SU-DHL-6 (cell line): ENCODE results near the gene IFIT5.

Source experiments
- H2AFZ ChIP-seq: fragments of 200-600 bp; sonication (generic); 2 replicates; pipeline ENCODE4 v1.6.1; 2014; ENCODE audit warnings: low read depth, mild to moderate bottlenecking, moderate library complexity, mixed read lengths, antibody characterized with exemption, low read length; ENCODE audit not compliant: severe bottlenecking
- H3F3A ChIP-seq: fragments of 200-600 bp; shearing (Covaris generic); 2 replicates; pipeline ENCODE4 v1.6.0; 2016; ENCODE audit warnings: antibody characterized with exemption, mild to moderate bottlenecking; ENCODE audit not compliant: insufficient read depth
- H3K27ac ChIP-seq: fragments of 200-600 bp; sonication (generic); 2 replicates; pipeline ENCODE4 v1.5.1; 2016; ENCODE audit warnings: low read depth, mild to moderate bottlenecking, low read length, moderate library complexity, mixed read lengths
- H3K27me3 ChIP-seq: fragments of 200-600 bp; sonication (generic), shearing (Covaris generic); 2 replicates; pipeline ENCODE4 v1.6.0; 2014; ENCODE audit warnings: mild to moderate bottlenecking, low read length
- H3K36me3 ChIP-seq: fragments of 200-600 bp; sonication (generic); 2 replicates; pipeline ENCODE4 v1.6.1; 2014; ENCODE audit warnings: mild to moderate bottlenecking, low read length, mixed read lengths
- H3K4me2 ChIP-seq: fragments of 300-600, 200-600 bp; shearing (Covaris generic), sonication (generic); 2 replicates; pipeline ENCODE4 v1.6.0; 2014; ENCODE audit warnings: low read length, low read depth, mild to moderate bottlenecking; ENCODE audit not compliant: poor library complexity, severe bottlenecking
- H3K4me3 ChIP-seq: fragments of 200-600 bp; sonication (generic); 2 replicates; pipeline ENCODE4 v1.5.1; 2014; ENCODE audit warnings: antibody characterized with exemption, low read length, mild to moderate bottlenecking, mixed read lengths; ENCODE audit not compliant: insufficient read depth, poor library complexity, severe bottlenecking
- H3K79me2 ChIP-seq: fragments of 200-600 bp; sonication (generic); 2 replicates; pipeline ENCODE4 v1.6.1; 2014; ENCODE audit warnings: mild to moderate bottlenecking, low read length, moderate library complexity; ENCODE audit not compliant: insufficient read depth
- H3K9ac ChIP-seq: fragments of 200-600 bp; sonication (generic); 2 replicates; pipeline ENCODE4 v1.7.0; 2014; ENCODE audit warnings: mild to moderate bottlenecking, low read length
- H3K9me2 ChIP-seq: fragments of 200-600 bp; sonication (generic); replicated peaks from 2 replicates; pipeline ENCODE4 v1.6.1; 2014; ENCODE audit warnings: low read length; ENCODE audit not compliant: insufficient read depth
- H3K9me3 ChIP-seq: fragments of 200-600 bp; sonication (generic); 2 replicates; pipeline ENCODE4 v1.6.1; 2014; ENCODE audit warnings: low read length, mixed read lengths; ENCODE audit not compliant: insufficient read depth
- H4K20me1 ChIP-seq: fragments of 200-600 bp; sonication (generic); 2 replicates; pipeline ENCODE4 v1.6.1; 2014; ENCODE audit warnings: low read depth, mild to moderate bottlenecking, antibody characterized with exemption, low read length, moderate library complexity, mixed read lengths
- CTCF ChIP-seq: fragments of 200-600 bp; sonication (generic); IDR thresholded peaks from one replicate; pipeline ENCODE4 v1.5.1; 2017; ENCODE audit warnings: antibody characterized with exemption, mild to moderate bottlenecking, low read length, moderate library complexity; ENCODE audit not compliant: insufficient read depth, poor library complexity, severe bottlenecking
- EZH2phosphoT487 ChIP-seq: fragments of 200-600 bp; sonication (generic), shearing (Covaris generic); conservative IDR thresholded peaks from 2 replicates; pipeline ENCODE4 v1.6.1; 2018; ENCODE audit warnings: mild to moderate bottlenecking, antibody characterized with exemption, low read length, moderate library complexity, mixed read lengths

Gene IFIT5

DNA sequence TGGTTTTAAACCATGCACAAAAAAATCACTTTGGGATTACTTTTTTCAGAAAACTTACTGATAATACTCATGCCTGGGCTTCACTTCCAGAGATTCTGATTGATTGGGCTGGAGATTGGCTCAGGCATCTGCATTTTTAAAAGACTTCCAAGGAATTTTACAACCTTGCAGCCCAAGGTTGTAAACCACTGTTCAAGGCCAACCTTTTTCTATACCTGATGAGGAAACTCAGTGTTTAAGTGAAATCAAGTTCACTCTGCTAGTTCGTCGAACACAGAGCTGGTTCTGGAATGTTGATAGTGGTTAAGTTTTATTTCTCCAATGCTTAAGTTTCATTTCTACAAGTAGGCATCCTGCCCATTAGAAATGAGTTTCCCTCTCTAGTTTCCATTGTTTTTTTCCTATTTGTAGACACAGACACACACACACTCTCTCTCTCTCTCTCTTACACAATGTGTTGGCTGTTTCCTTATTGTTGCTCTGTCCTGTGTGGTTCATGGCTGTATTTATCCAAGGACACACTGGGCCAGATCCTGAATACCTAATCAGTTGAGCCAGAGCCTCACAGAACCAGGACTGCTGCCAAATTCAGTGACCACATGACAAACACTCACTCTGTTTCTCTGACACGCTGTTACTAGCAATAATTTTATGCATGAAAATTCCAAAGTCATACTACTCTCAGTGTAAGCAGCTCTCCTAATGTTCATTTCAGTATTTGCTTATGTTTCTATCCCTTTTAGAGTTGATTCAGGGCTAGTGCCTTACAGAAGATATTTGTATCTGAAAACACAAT lies 40.3 kb upstream of the IFIT5 start:
- no peaks in the 10 kb centered on the region for H3K9me3 ChIP-seq
- H3K36me3 ChIP-seq = no peaks in the 10 kb centered on the region
- no peak overlapping the region for H3K4me2 ChIP-seq
- H4K20me1 ChIP-seq = no peaks in the 10 kb centered on the region
- H3K27me3 ChIP-seq = no peaks in the 10 kb centered on the region
- H2AFZ ChIP-seq = no peak overlapping the region
- no peaks in the 10 kb centered on the region for H3F3A ChIP-seq
- H3K4me3 ChIP-seq = no peak overlapping the region
- no peak overlapping the region for H3K9ac ChIP-seq
- TF ChIP-seq CTCF (no peak), EZH2phosphoT487 (no peak)
- H3K27ac ChIP-seq = no peak overlapping the region
- no peaks in the 10 kb centered on the region for H3K9me2 ChIP-seq
- no peaks in the 10 kb centered on the region for H3K79me2 ChIP-seq

- no peaks in the 10 kb centered on the region for H3K36me3 ChIP-seq
- no peak overlapping the region for H3K4me3 ChIP-seq
- no peak for TF ChIP-seq EZH2phosphoT487
- TF ChIP-seq CTCF = no peak
- no peak overlapping the region for H2AFZ ChIP-seq
- no peaks in the 10 kb centered on the region for H3K79me2 ChIP-seq
- no peaks in the 10 kb centered on the region for H3K9me3 ChIP-seq
- H3K9me2 ChIP-seq = no peaks in the 10 kb centered on the region
- H3K27ac ChIP-seq = no peak overlapping the region
- H3K9ac ChIP-seq = no peak overlapping the region
- no peaks in the 10 kb centered on the region for H4K20me1 ChIP-seq
- no peaks in the 10 kb centered on the region for H3F3A ChIP-seq
- no peaks in the 10 kb centered on the region for H3K27me3 ChIP-seq
- H3K4me2 ChIP-seq = no peak overlapping the region
These were observed 39.6 kb upstream of the IFIT5 start for GRCh38 chr10:89374713-89375141.

DNA sequence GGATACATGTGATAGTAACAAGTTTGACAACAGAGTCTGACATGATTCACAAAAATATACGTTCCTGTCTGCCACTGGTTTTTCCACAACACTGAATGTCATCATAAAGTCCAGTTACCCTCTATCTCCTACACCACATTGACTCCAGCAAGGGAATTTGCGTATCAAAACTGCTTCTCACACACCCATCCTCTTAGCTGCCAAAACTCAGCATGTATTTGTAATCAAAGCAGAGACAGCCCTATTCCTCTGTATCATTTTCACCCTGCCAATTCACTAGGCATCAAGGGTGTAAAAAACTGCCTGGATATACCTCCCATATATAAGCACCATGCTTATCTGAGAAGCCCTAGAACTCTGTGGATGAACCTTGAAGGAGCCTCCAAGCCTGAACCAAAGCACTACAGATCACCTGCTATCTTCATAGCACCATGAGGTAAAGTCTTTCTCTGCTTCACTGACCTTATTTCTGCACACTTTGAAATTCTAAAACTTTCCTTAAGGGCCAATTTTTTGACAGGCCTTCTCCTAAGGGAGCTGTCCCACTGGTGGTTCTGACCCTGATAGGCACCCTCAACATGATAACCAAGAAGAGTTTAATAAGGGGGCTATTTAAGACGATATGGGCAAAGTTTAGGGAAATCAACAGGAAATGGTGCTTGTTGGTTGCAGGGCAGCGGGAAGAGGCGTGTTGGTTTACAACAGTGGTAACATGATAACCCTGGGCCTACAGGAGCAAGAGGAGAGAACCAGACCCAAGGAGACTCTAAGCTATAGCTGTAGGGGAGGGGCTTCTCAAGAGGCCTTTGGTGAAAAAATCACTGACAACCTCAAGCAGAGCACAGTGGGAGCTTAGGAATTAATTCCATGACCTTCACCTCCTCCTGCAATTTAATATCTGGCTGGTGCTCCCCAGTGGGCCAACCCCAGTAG lies 36.4 kb upstream of the IFIT5 start, which contains the start of gene IFIT1B:
IFIT1B (plus strand) TSS at position 352 of the 933 bp plus-strand sequence; CDS start at position 432, 80 bp downstream.
- Histone ChIP-seq H3K36me3 (no peaks in the 10 kb centered on the region), H3K27ac (no peak within 1 kb of the TSS), H2AFZ (no peak within 1 kb of the TSS), H3K27me3 (no peaks in the 10 kb centered on the region), H3K9me3 (no peaks in the 10 kb centered on the region), H3K9me2 (no peaks in the 10 kb centered on the region), H3F3A (no peaks in the 10 kb centered on the region), H3K9ac (no peak within 1 kb of the TSS), H3K4me2 (no peak within 1 kb of the TSS), H3K4me3 (no peak within 1 kb of the TSS), H4K20me1 (no peaks in the 10 kb centered on the region), H3K79me2 (no peaks in the 10 kb centered on the region)
- TF ChIP-seq CTCF (no peak), EZH2phosphoT487 (no peak)
